Muscle of arm (tissue), 12 donors: ENCODE data around the gene MPG. TPM values are rescaled to one million over a fixed set of nuclear protein-coding genes. Genes with fewer than 3 reads are reported as not detected.

ENCODE experiments used
- DNase-seq: peaks from one replicate; pipeline ENCODE4 v3.0.0-alpha.2; 2013
- polyA plus RNA-seq, 12 donors: library from polyadenylated mRNA; unstranded; fragments of 120-200 nt; gene quantifications; one replicate each; pipeline ENCODE4 v1.2.1, GENCODE V29; 2013; ENCODE audit not compliant: insufficient read length in 12 of 12

MPG gene
- polyA plus RNA-seq, 12 donors, result 16.8 to 38.1 (median 24.6) TPM; not detected in 1

DNA sequence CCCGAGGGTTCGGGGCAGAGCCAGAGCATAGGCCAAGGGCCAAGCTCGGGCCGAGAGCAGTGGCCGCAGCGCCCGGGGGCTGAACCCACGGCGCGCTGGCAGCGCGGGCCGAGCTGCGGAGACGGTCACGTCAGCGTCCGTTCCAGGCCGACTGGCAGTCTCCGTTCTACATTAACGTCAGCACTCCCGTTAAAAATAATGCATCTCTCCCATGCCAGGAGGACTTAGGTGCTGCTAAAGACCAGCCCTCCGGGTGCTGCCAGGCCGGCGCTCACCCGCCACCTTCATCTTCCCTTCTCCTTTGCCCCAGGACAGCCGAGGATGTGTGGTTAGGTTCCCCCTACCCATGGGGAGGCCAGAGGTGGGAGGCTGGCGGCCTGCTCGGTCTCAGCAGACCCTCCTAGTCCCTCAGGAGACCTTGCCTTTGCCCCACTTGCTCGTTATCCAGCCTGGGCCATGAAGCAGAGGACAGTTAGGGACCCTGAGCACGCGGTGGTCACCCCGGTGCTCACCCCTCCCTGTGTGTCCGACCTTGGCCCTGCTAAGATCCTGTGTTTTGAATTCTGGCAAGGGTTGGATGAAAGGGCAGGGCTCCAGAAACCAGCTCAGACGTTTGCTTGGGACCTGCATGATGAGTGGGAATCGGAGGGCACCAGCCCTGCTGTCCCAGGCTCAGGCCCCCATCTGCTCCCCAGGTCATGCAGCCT lies 572 bp downstream of the MPG start:
- no peak for DNase-seq

DNA sequence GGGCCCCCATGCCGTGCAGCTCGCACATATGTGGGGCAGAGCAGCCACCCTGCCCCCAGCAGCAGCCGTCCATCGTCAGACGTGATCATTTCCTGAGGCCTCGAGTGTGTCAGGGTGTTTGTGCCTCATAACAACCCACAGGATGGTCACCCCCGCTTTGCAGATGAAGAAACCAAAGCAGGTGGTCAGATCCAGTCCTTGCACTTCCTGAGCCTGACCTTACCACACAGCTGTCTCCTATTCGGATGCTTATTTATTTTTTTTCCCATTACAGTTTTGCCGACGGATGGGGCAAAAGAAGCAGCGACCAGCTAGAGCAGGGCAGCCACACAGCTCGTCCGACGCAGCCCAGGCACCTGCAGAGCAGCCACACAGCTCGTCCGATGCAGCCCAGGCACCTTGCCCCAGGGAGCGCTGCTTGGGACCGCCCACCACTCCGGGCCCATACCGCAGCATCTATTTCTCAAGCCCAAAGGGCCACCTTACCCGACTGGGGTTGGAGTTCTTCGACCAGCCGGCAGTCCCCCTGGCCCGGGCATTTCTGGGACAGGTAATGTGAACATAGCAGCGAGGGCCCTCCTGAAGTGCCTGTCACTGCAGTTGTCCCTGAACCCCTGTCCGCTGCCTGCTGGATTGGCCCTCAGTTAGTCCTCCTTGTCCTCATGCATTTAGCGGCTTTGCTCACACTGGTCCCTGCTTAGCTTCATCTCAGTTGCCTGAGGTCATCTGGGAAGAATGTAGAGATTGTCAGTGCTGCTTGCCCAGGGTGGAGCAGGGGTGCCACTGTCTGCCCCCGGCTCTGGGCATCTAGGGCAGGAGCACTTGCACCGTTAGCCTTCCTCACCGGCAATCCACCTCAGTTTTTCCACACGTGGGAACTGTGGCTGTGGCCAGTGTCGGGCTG lies 1.4 kb downstream of the MPG start:
- no peak for DNase-seq

- no peak for DNase-seq
These were observed 5.1 kb downstream of the MPG start for GRCh38 chr16:83060-83603.

DNA sequence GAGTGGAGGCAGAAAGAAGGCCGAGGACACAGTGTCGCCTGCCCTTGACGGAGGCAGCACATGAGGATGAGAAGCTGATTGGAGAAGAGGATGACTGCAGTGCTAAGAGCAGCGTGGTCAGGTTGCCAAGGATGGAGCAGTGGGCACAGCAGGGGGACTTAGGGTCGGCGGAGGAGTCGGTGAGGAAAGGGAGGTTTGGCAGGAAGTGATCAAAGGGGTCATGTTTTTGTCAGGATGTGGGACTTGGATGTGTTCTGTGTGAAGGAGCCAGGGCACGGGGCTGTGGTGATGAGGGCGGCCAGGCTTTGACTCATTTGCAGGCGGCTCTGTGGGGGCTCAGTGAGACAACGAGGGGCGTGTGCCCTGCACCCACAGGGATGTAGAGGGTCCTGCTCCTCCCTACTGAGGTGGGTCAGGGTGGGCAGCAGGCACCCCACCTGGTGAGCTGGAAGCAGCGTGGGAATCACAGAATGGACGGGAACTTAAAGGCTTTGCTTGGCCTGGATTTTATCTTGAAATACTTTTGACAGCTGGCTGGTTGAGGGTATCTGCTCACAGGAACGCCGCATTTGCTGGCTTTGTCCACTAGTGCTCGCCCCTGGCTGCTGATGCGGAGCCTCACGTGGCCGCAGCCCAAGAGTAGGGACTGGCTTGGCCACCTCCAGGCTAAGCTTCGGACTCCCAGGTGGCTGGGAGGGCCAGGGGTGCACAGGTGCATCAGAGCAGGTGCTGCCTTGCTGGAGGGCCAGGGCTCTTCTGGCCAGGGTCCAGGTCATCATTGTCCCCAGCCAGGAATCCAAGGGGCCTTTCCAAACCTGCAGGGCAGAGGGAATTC lies 6.0 kb downstream of the MPG start:
- no peak for DNase-seq

GRCh38 chr16:84718-85406 lies 6.8 kb downstream of the MPG start:
- no peak for DNase-seq

DNA sequence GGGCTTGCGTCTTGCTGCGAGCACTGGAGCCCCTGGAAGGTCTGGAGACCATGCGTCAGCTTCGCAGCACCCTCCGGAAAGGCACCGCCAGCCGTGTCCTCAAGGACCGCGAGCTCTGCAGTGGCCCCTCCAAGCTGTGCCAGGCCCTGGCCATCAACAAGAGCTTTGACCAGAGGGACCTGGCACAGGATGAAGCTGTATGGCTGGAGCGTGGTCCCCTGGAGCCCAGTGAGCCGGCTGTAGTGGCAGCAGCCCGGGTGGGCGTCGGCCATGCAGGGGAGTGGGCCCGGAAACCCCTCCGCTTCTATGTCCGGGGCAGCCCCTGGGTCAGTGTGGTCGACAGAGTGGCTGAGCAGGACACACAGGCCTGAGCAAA lies 7.4 kb downstream of the MPG start:
- no peak for DNase-seq

DNA sequence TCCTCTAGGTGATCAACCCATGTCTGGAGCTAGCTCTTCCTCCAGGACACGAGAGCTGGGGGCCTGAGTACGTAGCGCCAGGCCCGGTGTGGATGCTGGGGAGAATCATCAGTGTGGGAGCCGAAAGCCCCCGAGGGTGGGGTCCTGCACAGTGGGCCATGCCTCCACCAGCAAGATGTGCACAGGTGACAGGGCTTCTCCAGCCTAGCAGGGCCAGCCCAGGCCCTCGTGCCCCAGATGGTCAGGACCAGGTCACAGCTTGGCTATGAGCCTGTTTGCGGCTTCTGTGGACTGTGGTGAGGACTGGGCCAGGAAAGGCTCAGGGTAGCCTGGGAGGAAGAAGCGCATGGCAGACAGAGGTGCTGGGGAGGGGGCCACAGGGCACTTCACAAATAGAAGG lies 7.8 kb downstream of the MPG start:
- DNase-seq, result no peak

DNA sequence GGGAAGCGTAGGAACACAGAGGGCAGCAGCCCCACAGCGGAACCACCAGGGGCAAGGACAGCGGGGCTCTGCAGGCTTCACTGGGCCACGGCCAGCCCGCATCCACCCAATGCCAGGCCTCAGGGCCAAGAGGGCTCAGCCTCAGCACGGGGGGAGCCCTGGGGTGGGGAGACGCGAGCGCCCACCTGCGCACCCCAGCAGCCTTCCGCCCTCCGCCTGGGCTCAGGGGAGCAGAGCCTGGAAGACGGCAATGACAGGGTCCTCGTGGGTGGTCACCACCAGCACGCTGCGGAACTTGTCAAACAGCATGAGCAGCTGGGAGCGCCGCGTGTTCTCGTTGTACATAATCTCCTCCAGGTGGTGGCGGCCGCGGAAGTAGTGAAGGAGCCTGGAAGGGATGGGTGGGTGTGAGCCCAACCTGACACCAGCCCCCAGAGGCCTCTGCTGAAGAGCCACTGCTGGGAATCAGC lies 8.5 kb downstream of the MPG start:
- DNase-seq, result no peak

GRCh38 chr16:88613-89012 lies 10.6 kb downstream of the MPG start:
- no peak for DNase-seq

GRCh38 chr16:89391-90302 lies 11.6 kb downstream of the MPG start:
- no peak for DNase-seq

GRCh38 chr16:91484-91883 lies 13.5 kb downstream of the MPG start:
- DNase-seq, result no peak

DNA sequence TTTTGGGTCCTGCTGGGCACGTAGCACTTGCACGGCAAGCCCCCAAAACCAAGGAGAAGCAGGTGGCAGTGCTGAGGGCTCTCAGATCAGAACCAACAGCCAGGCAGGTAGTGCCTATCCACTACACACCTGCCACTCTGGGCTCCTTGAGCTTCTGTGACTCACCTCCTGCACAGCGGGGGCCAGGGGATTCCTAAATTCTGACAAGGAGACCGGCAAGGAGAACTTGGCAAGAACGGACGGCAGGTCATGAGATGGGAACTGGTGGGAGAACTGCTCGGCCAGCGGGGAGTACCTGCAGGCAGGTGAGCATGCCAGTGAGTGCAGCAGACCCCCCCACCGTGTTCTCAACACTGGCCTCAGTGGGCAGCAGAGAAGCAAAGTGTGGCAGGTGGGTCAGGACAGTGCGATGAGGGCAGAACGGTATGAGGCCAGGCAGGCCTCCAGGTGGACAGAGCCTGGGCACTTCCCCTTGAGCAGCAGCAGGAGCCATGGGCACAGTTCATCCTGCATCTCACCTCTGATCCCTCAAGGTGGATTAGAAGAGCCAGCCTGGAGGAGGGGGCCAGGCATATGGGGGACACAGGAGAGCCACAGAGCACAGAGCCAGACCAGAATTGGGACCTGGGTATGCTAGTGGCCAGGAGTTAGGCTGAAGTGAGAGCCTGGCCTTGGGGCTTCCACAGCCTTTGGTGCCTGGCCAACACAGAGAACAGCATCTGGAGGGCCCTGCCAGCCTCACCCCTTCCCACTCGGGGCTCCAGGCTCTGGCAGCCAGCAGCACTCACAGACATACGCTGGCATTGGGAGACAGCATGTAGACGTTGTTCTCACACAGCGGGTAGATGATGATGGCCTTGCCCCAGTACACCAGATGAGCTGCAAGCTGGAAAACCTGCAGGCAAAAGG lies 14.7 kb downstream of the MPG start:
- no peak for DNase-seq

- no peak for DNase-seq
These were observed 16.9 kb downstream of the MPG start for GRCh38 chr16:94918-95265.

- DNase-seq, result peak; percentile 86
These were observed 18.9 kb downstream of the MPG start for GRCh38 chr16:96935-97381.

- no peak for DNase-seq
These were observed 19.8 kb downstream of the MPG start for GRCh38 chr16:97822-98221.

- no peak for DNase-seq
These were observed 23.0 kb downstream of the MPG start for GRCh38 chr16:100989-101388.

GRCh38 chr16:101586-101985 lies 23.6 kb downstream of the MPG start:
- DNase-seq, result no peak

GRCh38 chr16:102060-102855 lies 24.2 kb downstream of the MPG start:
- no peak for DNase-seq
